H1 (cell line): ENCODE measurements around the gene INPP4A. TPM values are rescaled to one million over a fixed set of nuclear protein-coding genes. Genes with fewer than 3 reads are reported as not detected.

Experiments used
- CTCF ChIA-PET: fragments of 300-600 bp; sonication (Branson Sonifier 250); formaldehyde crosslinking; loops from one replicate; lab custom pipeline; 2021; ENCODE audit not compliant: partially characterized antibody; lab: Charles Lee
- POLR2A ChIA-PET: fragments of 300-600 bp; sonication (Branson Sonifier 250); formaldehyde crosslinking; loops from one replicate; lab custom pipeline; 2021; ENCODE audit warnings: inconsistent platforms; ENCODE audit not compliant: partially characterized antibody; lab: Charles Lee
- DNase-seq, 2 experiments: peaks; one replicate each; pipeline versions ENCODE4 v3.0.0 to v3.0.0-alpha.2; 2010 to 2022; ENCODE audit warnings: low spot score in 2 of 2, low read depth in 1 of 2, mixed read lengths in 1 of 2
- FAIRE-seq: peaks from 2 replicates; lab custom pipeline; 2011; peaks lifted over from hg19 to GRCh38; lab: Jason Lieb, UNC
- H2AFZ ChIP-seq: 2 replicates; pipeline ENCODE4 v1.8.1; 2012; ENCODE audit warnings: low read length, inconsistent platforms
- H2AK5ac ChIP-seq: 2 replicates; pipeline ENCODE4 v1.6.1; 2013; ENCODE audit warnings: low read depth, low read length
- H2BK120ac ChIP-seq: replicated peaks from 2 replicates; pipeline ENCODE3; 2013; ENCODE audit warnings: low read depth, low read length, inconsistent platforms
- H2BK12ac ChIP-seq: 2 replicates; pipeline ENCODE4 v1.6.1; 2013; ENCODE audit warnings: low read depth, low read length
- H2BK15ac ChIP-seq: 2 replicates; pipeline ENCODE4 v1.6.1; 2013; ENCODE audit warnings: low read length
- H2BK20ac ChIP-seq: 2 replicates; pipeline ENCODE4 v1.6.1; 2013; ENCODE audit warnings: low read length
- H2BK5ac ChIP-seq: 2 replicates; pipeline ENCODE4 v1.6.1; 2013; ENCODE audit warnings: low read depth, low read length
- H3K14ac ChIP-seq: 2 replicates; pipeline ENCODE4 v1.6.1; 2013; ENCODE audit warnings: inconsistent platforms; ENCODE audit not compliant: insufficient read length
- H3K18ac ChIP-seq: 2 replicates; pipeline ENCODE4 v1.6.1; 2013; ENCODE audit warnings: low read length; ENCODE audit errors: extremely low read depth
- H3K23ac ChIP-seq: 2 replicates; pipeline ENCODE4 v1.6.1; 2013; ENCODE audit warnings: inconsistent platforms; ENCODE audit not compliant: insufficient read length
- H3K23me2 ChIP-seq: 2 replicates; pipeline ENCODE4 v1.6.1; 2013; ENCODE audit warnings: low read depth, low read length
- H3K27ac ChIP-seq: 2 replicates; pipeline ENCODE4 v1.6.1; 2011; ENCODE audit warnings: low read depth, low read length, inconsistent platforms
- H3K27me3 ChIP-seq, 4 experiments: replicated peaks in 1 of 4; 1 replicate in 1 of 4; 2 replicates in 3 of 4; pipeline versions ENCODE4 v1.6.1 to v1.8.1; 2011 to 2013; ENCODE audit warnings: low read length in 3 of 4, mild to moderate bottlenecking in 3 of 4, inconsistent platforms in 2 of 4, mixed read lengths in 2 of 4, moderate library complexity in 1 of 4; ENCODE audit not compliant: control insufficient read depth in 3 of 4, insufficient read depth in 3 of 4; ENCODE audit errors: extremely low read depth in 1 of 4
- H3K36me3 ChIP-seq, 4 experiments: 2 replicates each; pipeline versions ENCODE4 v1.6.1 to v1.8.1; 2011 to 2013; ENCODE audit warnings: mild to moderate bottlenecking in 4 of 4, low read length in 3 of 4, moderate library complexity in 2 of 4, control low read depth in 1 of 4, inconsistent platforms in 1 of 4; ENCODE audit not compliant: insufficient read depth in 4 of 4, control insufficient read depth in 2 of 4
- H3K4ac ChIP-seq: replicated peaks from 2 replicates; pipeline ENCODE3; 2013; ENCODE audit warnings: low read length, low read depth, mixed read lengths, inconsistent platforms; ENCODE audit not compliant: insufficient read length
- H3K4me1 ChIP-seq, 4 experiments: replicated peaks in 1 of 4; 1 replicate in 1 of 4; 2 replicates in 3 of 4; pipeline versions ENCODE4 v1.6.1 to v1.8.1; 2011 to 2013; ENCODE audit warnings: low read length in 3 of 4, inconsistent platforms in 2 of 4, mixed read lengths in 1 of 4; ENCODE audit not compliant: insufficient read depth in 4 of 4, control insufficient read depth in 3 of 4
- H3K4me2 ChIP-seq, 2 experiments: 2 replicates each; pipeline versions ENCODE4 v1.6.1 to v1.8.1; 2011 to 2013; ENCODE audit warnings: low read depth in 2 of 2, low read length in 2 of 2, control low read depth in 1 of 2, inconsistent platforms in 1 of 2, mild to moderate bottlenecking in 1 of 2; ENCODE audit not compliant: insufficient read depth in 1 of 2
- H3K4me3 ChIP-seq, 4 experiments: fragments of 200-600, 300-600 bp in 1 of 4; sonication (generic), shearing (Covaris generic), sonication (Bioruptor Twin) in 1 of 4; 2 replicates each; pipeline versions ENCODE4 v1.5.1 to v1.8.1; 2011 to 2016; ENCODE audit warnings: low read length in 4 of 4, low read depth in 3 of 4, control low read depth in 2 of 4, inconsistent platforms in 2 of 4, mild to moderate bottlenecking in 2 of 4, mixed read lengths in 1 of 4, moderate library complexity in 1 of 4; ENCODE audit not compliant: insufficient read depth in 2 of 4; ENCODE audit errors: extremely low read depth in 1 of 4
- H3K56ac ChIP-seq: replicated peaks from 2 replicates; pipeline ENCODE3; 2013; ENCODE audit warnings: low read depth, mild to moderate bottlenecking, mixed read lengths, low read length, inconsistent platforms; ENCODE audit not compliant: insufficient read length
- H3K79me1 ChIP-seq: 2 replicates; pipeline ENCODE4 v1.6.1; 2013; ENCODE audit warnings: low read depth, low read length, control low read depth
- H3K79me2 ChIP-seq, 2 experiments: 2 replicates each; pipeline versions ENCODE4 v1.6.1 to v1.8.1; 2012 to 2013; ENCODE audit warnings: low read length in 2 of 2, mild to moderate bottlenecking in 2 of 2, inconsistent platforms in 1 of 2; ENCODE audit not compliant: insufficient read depth in 2 of 2, control insufficient read depth in 1 of 2
- H3K9ac ChIP-seq, 4 experiments: replicated peaks in 1 of 4; 1 replicate in 1 of 4; 2 replicates in 3 of 4; pipeline versions ENCODE4 v1.6.1 to v1.8.1; 2011 to 2013; ENCODE audit warnings: low read depth in 3 of 4, low read length in 3 of 4, control low read depth in 2 of 4, mild to moderate bottlenecking in 2 of 4, moderate library complexity in 2 of 4, inconsistent platforms in 1 of 4; ENCODE audit errors: extremely low read depth in 1 of 4
- H3K9me3 ChIP-seq, 2 experiments: 2 replicates each; pipeline versions ENCODE4 v1.6.1 to v1.8.1; 2012 to 2013; ENCODE audit warnings: mild to moderate bottlenecking in 2 of 2, moderate library complexity in 2 of 2, control low read depth in 1 of 2, inconsistent platforms in 1 of 2, low read depth in 1 of 2, low read length in 1 of 2, mixed read lengths in 1 of 2; ENCODE audit not compliant: insufficient read depth in 2 of 2
- H4K20me1 ChIP-seq, 2 experiments: replicated peaks in 1 of 2; 2 replicates each; pipeline versions ENCODE3 to v1.8.1; 2011 to 2013; ENCODE audit warnings: inconsistent platforms in 2 of 2, low read length in 2 of 2, mild to moderate bottlenecking in 1 of 2; ENCODE audit not compliant: insufficient read depth in 2 of 2, control insufficient read depth in 1 of 2
- H4K5ac ChIP-seq: 2 replicates; pipeline ENCODE4 v1.6.1; 2013; ENCODE audit warnings: low read length, low read depth, mixed read lengths, inconsistent platforms; ENCODE audit not compliant: insufficient read length
- H4K8ac ChIP-seq: 2 replicates; pipeline ENCODE4 v1.8.0; 2013; ENCODE audit warnings: mild to moderate bottlenecking, moderate library complexity, low read length, inconsistent platforms; ENCODE audit not compliant: insufficient read depth; ENCODE audit errors: extremely low read depth
- H4K91ac ChIP-seq: replicated peaks from 2 replicates; pipeline ENCODE3; 2013; ENCODE audit warnings: low read length, mixed read lengths, inconsistent platforms; ENCODE audit not compliant: insufficient read length
- BACH1 ChIP-seq: IDR thresholded peaks from 2 replicates; pipeline ENCODE4 v1.6.1; 2012; ENCODE audit warnings: low read length, improper control_type of control experiment
- CEBPB ChIP-seq: IDR thresholded peaks from 2 replicates; pipeline ENCODE4 v1.6.1; 2012; ENCODE audit warnings: low read depth, low read length
- CREB1 ChIP-seq: IDR thresholded peaks from 2 replicates; pipeline ENCODE4 v1.6.1; 2012; ENCODE audit warnings: inconsistent platforms
- CTBP2 ChIP-seq: IDR thresholded peaks from 2 replicates; pipeline ENCODE4 v1.7.0; 2011; ENCODE audit warnings: borderline replicate concordance, mild to moderate bottlenecking, moderate library complexity, mixed read lengths, low read length; ENCODE audit not compliant: insufficient read depth, insufficient read length
- EZH2 ChIP-seq: fragments of 200-600 bp; sonication (generic); IDR thresholded peaks from 2 replicates; pipeline ENCODE4 v1.7.1; 2012; ENCODE audit warnings: low read depth, mild to moderate bottlenecking, moderate library complexity, low read length, inconsistent platforms; ENCODE audit not compliant: severe bottlenecking
- POLR2AphosphoS5 ChIP-seq: IDR thresholded peaks from 2 replicates; pipeline ENCODE4 v1.6.1; 2011; ENCODE audit warnings: low read depth, low read length
- RNF2 ChIP-seq: fragments of 200-900, 300-1000 bp; sonication (generic); IDR thresholded peaks from 2 replicates; pipeline ENCODE4 v1.7.1; 2016; ENCODE audit warnings: borderline replicate concordance, low read depth, mild to moderate bottlenecking, antibody characterized with exemption, low read length; ENCODE audit not compliant: poor library complexity, severe bottlenecking; ENCODE audit errors: missing control alignments
- TEAD4 ChIP-seq: IDR thresholded peaks from 2 replicates; pipeline ENCODE4 v1.6.1; 2012; ENCODE audit warnings: low read depth, low read length, inconsistent platforms, mixed read lengths
- WGBS, 2 experiments: shearing (Covaris generic) in 1 of 2; methylation state at CpG; one replicate each; pipeline versions ENCODE4 v1.1.6 to v1.1.7; 2013 to 2015; ENCODE audit warnings: low lambda C conversion rate in 2 of 2, mixed read lengths in 2 of 2, inconsistent platforms in 1 of 2, low coverage in 1 of 2, missing lambda C conversion rate in 1 of 2; ENCODE audit not compliant: insufficient replicate concordance in 2 of 2, insufficient coverage in 1 of 2, insufficient read length in 1 of 2; ENCODE audit errors: extremely low coverage in 1 of 2, missing lambda C conversion rate in 1 of 2; 5-methylcytosine and 5-hydroxymethylcytosine counted together
- polyA plus RNA-seq, 7 experiments: library from polyadenylated mRNA; depleted of rRNA in 3 of 7; stranded (reverse) in 5 of 7; unstranded in 2 of 7; fragments of >200 nt in 5 of 7; fragments of 200-250 nt in 2 of 7; gene quantifications; 1 replicate in 5 of 7; 2 replicates in 1 of 7; 4 replicates in 1 of 7; pipeline versions ENCODE4 v1.2.1 to v1.2.3, GENCODE V29; 2011 to 2013; ENCODE audit warnings: missing spikeins in 2 of 7, mixed read lengths in 2 of 7
- total RNA-seq: library from RNA; stranded (reverse); fragmentation: NEBNext Ultra II Directional; extraction: Animal tissue kit (Norgen Biotek cat#: 25700); gene quantifications from 2 replicates; pipeline ENCODE4 v1.2.1, GENCODE V29; 2021
- TF ChIP-seq, protein P1 (sequence below), 3 experiments: IDR thresholded peaks; 1 replicate in 2 of 3; 2 replicates in 1 of 3; pipeline versions ENCODE4 v1.5.1 to v1.6.1; 2011; ENCODE audit warnings: low read length in 3 of 3, mild to moderate bottlenecking in 3 of 3, inconsistent platforms in 2 of 3, low read depth in 1 of 3, moderate library complexity in 1 of 3; ENCODE audit not compliant: insufficient read depth in 1 of 3; ENCODE audit errors: control extremely low read depth in 1 of 3

INPP4A gene
- total and polyA plus RNA-seq, 2 of the 8 experiments (the other 6 are each of a cell fraction or from before 2014, with no cell fraction given): 25.6 to 34.3 TPM

DNA sequence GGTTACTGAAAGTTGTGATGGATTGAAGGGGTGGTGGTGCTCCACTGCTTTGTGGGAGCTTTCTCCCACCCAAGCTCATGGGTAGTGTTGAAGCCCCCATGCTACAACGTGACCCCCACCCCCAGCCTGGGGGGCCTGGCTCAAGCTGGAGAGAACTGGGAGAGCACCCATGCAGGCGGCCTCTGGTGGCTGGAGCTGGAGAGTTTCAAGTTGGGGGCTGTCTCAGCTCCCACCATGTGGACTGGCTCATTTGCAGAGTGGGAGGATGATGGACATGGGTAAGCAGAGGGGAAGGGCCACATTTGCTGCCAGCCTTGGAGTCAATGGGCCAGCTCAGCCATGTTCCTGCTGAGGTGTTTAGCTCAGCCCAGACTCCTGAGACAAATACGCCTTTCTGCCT, 62.8 kb downstream of the INPP4A start:
- Histone ChIP-seq H2AK5ac (no peak overlapping the region), H2BK20ac (no peak overlapping the region), H3K4me3 (no peak overlapping the region), H2AFZ (no peak overlapping the region), H3K36me3 (no peaks in the 10 kb centered on the region; a peak in 1 of 8 replicates), H3K4ac (no peak overlapping the region), H3K79me2 (peaks cover 0 to 42% of the 10 kb centered on the region in 2 experiments; a peak in 1 of 4 replicates), H3K56ac (no peak overlapping the region), H3K79me1 (peaks cover 8% of the 10 kb centered on the region), H4K91ac (no peak overlapping the region), H3K14ac (no peak overlapping the region), H3K18ac (no peak overlapping the region), H4K8ac (peak overlapping the region; percentile 45; the same call in 1 of the 2 replicates), H3K9me3 (no peaks in the 10 kb centered on the region), H3K27ac (no peak overlapping the region), H3K27me3 (no peaks in the 10 kb centered on the region), H2BK15ac (no peak overlapping the region), H3K23me2 (peaks cover 2% of the 10 kb centered on the region; the same call in 1 of the 2 replicates), H4K5ac (no peak overlapping the region), H3K9ac (no peak overlapping the region), H3K4me2 (no peak overlapping the region), H3K4me1 (peaks cover 0 to 4% (median 0%) of the 10 kb centered on the region in 4 experiments; a peak in 2 of 7 replicates), H2BK5ac (no peak overlapping the region), H2BK12ac (no peak overlapping the region), H2BK120ac (no peak overlapping the region), H3K23ac (no peak overlapping the region), H4K20me1 (peaks cover 2 to 10% of the 10 kb centered on the region in 2 experiments)
- 89% methylated on average over 3 of the region's 3 CpGs; no CpG with 5 or more reads in 1 of the 2 experiments for WGBS, 2 experiments
- no peak for DNase-seq
- ChIA-PET POLR2A (interaction anchor here (0.7 to 0.8 kb wide), 2 partner anchors 10 to 43 kb away, joined by 3 read pairs; no protein-coding TSS in a partner anchor), CTCF (interaction anchor here (0.7 to 2.5 kb wide), 5 partner anchors 9 to 116 kb away, joined by 3 to 11 read pairs (median 4); no protein-coding TSS in a partner anchor)
- TF ChIP-seq TEAD4: no peak
- TF ChIP-seq, protein P1, sequence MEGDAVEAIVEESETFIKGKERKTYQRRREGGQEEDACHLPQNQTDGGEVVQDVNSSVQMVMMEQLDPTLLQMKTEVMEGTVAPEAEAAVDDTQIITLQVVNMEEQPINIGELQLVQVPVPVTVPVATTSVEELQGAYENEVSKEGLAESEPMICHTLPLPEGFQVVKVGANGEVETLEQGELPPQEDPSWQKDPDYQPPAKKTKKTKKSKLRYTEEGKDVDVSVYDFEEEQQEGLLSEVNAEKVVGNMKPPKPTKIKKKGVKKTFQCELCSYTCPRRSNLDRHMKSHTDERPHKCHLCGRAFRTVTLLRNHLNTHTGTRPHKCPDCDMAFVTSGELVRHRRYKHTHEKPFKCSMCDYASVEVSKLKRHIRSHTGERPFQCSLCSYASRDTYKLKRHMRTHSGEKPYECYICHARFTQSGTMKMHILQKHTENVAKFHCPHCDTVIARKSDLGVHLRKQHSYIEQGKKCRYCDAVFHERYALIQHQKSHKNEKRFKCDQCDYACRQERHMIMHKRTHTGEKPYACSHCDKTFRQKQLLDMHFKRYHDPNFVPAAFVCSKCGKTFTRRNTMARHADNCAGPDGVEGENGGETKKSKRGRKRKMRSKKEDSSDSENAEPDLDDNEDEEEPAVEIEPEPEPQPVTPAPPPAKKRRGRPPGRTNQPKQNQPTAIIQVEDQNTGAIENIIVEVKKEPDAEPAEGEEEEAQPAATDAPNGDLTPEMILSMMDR (IDR thresholded peaks at IDR 0.05; ENCODE audit: control extremely low read depth in 1 of 3, insufficient read depth in 1 of 3, low read depth in 1 of 3, low read length in 3 of 3): peak in 1 of 3 experiments; percentile 3; a peak in 1 of 4 replicates
- TF ChIP-seq CEBPB: no peak
- TF ChIP-seq CREB1: no peak
- TF ChIP-seq RNF2: no peak
- TF ChIP-seq BACH1: no peak
- TF ChIP-seq POLR2AphosphoS5: no peak
- no peak for TF ChIP-seq CTBP2
- TF ChIP-seq EZH2: no peak
- no peak for FAIRE-seq
